Putamen (tissue), 1 donor: ENCODE results near the gene CTBP2.
A peak's percentile ranks its signal among the peaks of the same experiment; 100 is the strongest.
"Not testable (repeated sequence)": the region's sequence is repeated elsewhere in the genome, so short reads cannot be mapped to it uniquely, and the experiment has no call there.

Experiments
- DNase-seq: peaks from one replicate; pipeline ENCODE4 v3.0.0-alpha.2; 2016; ENCODE audit warnings: low spot score

Gene CTBP2

GRCh38 chr10:125186431-125187170 is 26.2 kb upstream of the CTBP2 start:
- DNase-seq = no peak

DNA sequence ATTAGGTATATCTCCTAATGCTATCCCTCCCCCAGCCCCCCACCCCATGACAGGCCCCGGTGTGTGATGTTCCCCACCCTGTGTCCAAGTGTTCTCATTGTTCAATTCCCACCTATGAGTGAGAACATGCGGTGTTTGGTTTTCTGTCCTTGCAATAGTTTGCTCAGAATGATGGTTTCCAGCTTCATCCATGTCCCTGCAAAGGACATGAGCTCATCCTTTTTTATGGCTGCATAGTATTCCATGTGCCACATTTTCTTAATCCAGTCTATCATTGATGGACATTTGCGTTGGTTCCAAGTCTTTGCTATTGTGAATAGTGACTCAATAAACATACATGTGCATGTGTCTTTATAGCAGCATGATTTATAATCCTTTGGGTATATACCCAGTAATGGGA is 18.7 kb upstream of the CTBP2 start:
- DNase-seq = not testable (repeated sequence)

- DNase-seq = no peak
Measured at GRCh38 chr10:125177641-125178640, 17.6 kb upstream of the CTBP2 start.

GRCh38 chr10:125175807-125176206 is 15.4 kb upstream of the CTBP2 start:
- no peak for DNase-seq

DNA sequence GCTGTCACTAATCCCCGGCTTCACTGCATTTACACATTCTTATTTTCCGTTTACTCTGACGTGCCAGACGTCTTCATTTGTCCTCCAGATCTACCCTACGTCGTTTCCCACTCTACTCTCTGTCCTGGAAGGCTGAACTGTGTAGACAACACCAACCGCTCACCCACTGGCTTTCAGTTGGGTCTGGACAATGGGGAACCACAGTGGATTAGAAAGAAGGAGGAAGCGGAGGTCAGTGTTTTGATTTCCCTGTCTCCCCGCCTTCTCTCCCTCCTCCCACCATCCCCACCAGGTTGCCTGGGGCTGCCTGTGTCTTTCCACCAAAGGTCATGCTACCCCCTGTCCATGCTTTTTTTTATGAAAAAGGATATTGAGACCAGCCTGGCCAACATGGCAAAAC is 14.0 kb upstream of the CTBP2 start:
- DNase-seq = no peak

GRCh38 chr10:125172694-125173093 is 12.3 kb upstream of the CTBP2 start:
- DNase-seq = no peak

GRCh38 chr10:125171402-125172306 is 11.3 kb upstream of the CTBP2 start:
- no peak for DNase-seq

DNA sequence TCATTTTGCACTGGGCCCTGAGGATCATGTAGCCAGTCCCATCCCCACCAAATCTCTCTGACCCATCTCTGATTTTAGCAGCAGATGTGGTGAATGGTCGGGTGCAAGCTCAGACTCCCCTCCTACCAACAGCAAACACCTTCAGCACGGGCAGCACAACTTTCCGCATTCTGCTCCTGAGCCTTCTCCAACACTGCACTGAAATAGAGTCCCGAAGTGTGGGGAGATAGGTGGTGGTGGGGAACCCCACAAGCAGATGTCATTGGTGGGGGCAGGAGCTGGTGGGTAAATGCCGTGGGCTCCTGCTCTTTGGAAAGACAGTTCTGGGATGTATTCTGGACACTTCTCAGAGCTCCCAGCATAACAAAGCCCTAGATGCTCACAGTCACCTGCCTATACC is 9.6 kb upstream of the CTBP2 start:
- DNase-seq = no peak

DNA sequence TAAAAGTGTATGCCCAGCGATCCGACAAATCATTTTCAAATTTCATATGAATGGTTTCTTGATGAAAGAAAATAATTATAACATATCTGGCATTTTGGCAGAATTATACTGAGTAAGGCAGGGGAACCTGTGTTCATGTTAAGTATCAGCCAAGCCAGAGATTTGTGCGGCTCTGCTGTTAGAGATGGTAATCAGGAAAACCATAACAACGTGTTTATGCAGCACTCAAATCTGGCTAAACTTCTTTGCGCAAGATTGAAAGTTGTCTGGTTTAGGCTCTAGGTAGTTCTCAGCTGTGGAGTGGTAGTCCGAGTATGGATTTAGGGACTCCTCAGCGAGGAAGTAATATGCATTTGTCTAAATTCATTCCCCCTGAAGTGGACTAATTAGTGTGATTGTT is 8.9 kb upstream of the CTBP2 start:
- no peak for DNase-seq

GRCh38 chr10:125166658-125167057 is 6.3 kb upstream of the CTBP2 start:
- no peak for DNase-seq

DNA sequence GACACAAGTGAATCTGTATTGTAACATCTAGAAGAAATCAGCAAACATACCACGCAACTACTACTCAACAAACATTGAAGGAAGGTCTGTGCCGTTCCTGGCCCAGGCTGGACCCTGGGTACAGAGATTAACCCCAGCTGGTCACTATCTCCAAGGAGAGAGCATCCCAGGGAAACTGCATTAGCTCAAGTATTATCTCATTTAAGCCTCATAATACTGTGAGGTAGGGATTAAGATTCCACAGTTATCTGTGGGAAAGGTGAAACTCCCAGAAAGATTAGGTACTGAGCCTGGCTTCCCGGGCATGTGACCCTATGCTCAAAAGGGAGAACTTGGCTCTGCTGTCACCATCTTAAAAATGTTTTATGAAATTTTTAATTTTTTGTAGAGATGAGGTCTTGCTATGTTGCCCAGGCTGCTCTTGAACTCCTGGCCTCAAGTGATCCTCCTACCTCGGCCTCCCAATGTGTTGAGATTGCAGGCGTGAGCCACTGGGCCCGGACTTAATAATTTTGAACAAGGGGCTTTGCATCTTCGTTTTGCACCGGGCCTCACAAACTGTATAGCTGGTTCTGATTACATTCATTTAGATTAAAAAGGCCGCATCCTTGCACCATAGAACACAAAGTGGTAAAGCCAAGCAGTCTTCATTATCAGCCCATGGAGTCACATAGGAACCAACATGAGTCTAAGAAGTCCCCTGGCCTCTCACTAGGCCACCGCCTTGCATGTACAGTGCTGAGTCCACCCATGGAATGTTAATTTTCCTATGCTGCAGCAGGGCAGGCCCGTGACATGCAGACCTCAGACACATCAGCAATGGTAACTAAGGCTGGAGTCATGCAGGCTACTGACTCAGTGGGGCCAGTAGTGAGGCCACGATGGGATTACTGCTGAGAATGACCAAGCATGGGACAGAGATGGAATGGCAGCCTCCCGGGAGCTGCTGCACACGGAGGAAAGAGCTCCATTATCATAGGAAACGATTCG is 5.5 kb upstream of the CTBP2 start:
- no peak for DNase-seq

- no peak for DNase-seq
Measured at GRCh38 chr10:125164421-125164820, 4.1 kb upstream of the CTBP2 start.

DNA sequence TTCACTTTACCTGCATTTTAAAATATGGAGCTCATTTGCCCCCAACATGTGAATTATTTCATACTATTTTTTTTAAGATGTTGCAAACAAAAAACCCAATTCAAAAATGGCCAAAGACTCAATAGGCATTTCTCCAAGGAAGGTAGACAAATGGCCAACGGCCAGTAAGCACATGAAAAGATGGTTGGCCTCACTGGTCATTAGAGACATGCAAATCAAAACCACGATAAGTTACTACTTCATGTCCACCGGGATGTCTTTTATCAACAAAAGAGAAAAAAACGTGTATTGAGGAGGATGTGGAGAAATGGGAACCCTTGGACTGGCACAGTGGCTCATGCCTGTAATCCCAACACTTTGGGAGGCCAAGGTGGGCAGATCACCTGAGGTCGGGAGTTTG is 3.4 kb upstream of the CTBP2 start:
- no peak for DNase-seq

DNA sequence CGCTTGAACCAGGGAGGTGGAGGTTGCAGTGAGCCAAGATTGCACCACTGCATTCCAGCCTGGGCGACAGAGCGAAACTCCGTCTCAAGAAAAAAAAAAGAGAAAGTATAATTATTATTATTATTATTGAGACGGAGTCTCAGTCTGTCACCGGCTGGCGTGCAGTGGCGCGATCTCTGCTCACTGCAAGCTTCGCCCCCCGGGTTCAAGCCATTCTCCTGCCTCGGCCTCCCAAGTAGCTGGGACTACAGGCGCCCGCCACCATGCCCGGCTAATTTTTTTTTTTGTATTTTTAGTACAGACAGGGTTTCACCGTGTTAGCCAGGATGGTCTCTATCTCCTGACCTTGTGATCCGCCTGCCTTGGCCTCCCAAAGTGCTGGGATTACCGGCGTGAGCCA is 2.9 kb upstream of the CTBP2 start:
- not testable (repeated sequence) for DNase-seq

DNA sequence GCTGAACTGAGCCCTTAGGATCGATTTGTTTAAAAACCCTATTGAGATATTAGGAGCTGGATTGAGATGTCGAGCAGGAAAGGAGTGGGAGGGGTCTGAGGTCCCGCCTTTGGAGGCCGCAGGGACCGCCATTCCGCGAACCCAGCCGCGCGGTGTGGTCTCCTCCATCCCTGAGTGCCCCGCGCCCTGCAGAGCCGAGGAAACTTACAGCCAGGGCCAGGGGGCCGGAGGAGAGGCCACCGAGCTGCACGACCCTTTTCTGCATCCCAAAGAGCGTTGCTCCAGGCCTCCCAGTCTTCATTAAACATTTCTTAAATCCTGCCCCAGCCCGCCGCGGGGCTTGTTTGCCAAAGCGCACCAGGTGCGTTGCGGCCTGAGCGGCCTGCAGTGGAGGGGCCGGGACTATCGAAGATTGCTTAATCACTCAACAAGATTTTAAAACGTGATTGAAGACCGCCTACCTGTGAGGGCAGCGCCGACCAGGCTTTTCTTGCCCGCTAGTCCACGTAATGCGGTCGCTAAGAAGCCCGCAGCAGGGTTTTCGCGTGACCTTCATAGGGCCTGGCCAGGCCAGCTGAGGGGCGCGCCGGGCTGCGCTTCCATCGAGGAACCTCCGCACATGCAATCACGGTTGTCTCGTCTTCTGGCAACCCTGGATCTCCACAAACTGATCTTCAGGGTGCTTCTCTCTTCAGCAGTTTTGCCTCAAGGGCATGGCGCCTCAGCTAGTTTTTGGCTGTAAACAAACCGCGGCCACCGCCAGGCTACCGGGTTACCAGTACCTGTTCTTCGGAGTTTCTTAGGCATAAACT is 2.0 kb upstream of the CTBP2 start:
- DNase-seq = no peak

DNA sequence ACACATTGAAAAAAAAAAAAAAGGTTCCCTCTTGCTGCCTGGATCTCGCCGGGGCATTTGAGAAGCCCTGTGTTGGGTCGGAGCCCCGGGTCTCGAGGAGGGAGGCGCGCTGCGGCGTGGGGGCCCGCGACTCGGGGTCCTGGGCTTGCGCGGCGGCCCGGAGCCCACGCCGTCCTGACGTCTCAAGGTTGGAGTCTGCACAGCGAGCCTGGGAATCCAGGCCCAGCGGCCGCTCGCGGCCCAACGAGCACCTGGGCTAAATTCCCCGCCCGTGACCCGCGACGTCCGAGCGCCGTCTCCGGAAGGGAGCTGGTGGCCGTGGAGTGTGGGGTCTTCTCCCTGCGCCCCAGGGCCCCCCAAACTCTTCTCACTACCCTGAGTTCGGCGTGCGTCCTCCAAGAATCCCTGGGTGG is 1.4 kb upstream of the CTBP2 start:
- no peak for DNase-seq

DNA sequence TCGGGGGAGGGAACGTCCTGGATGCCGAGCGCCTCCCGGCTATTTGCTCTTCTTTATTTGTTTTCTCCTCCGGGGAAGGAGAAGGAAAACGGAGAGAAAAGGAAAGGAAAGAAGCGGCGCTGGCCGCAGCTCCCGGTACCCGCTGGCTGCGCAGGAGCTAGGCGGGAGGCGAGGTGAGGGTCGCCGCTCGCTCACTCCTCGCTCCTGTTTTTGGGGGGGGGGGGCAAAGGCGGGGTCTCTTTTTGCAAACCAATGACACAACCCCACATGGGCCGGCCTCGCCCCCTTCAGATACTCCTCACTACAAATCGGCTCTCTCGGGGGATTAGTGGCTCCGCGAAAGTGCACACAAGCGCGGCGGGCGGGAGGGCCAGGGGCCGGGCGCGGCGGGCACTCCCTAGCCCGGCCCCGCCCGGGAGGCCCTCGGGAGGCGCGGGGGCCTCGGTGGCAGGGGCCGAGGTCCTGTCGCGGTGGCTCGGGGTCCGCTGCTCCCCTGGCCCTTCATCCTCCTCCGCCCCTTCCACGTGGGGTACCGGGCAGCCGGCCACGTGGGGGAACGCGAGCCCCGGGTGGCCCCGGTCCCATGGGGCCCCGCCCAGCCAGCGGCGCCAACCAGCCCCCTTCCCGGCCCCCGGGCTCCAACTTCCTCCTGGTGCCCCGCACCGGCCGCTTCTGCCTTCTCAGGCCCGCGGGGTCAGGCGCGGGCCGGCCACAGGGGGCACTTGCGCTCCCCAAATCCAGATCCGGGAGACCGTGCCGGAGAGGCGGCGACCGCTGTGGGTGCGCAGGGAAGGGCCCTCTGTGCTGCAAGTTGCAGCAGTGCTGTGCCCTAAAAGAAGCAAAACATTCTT is 718 bp upstream of the CTBP2 start:
- peak; percentile 65 for DNase-seq

GRCh38 chr10:125159486-125159931 is 854 bp downstream of the CTBP2 start:
- no peak for DNase-seq
